A549 (cell line): Measurements from ENCODE around the gene ATXN7L1.

Experiments used
- CEBPB ChIP-seq, 2 experiments: fragments of >200 bp in 1 of 2; sonication (Bioruptor Twin) in 1 of 2; formaldehyde crosslinking in 1 of 2; IDR thresholded peaks; 2 replicates each; pipeline ENCODE4 v1.6.1; 2012 to 2016
- CHD2 ChIP-seq: fragments of 150-350 bp; IDR thresholded peaks from 2 replicates; pipeline ENCODE4 v1.6.1; 2014; ENCODE audit warnings: low read length; ENCODE audit not compliant: partially characterized antibody
- CTCF ChIP-seq: fragments of >200 bp; sonication (Bioruptor Twin); formaldehyde crosslinking; IDR thresholded peaks from 3 replicates; pipeline ENCODE4 v1.5.1; 2016
- EP300 ChIP-seq, 2 experiments: fragments of >200 bp; sonication (Bioruptor Twin); formaldehyde crosslinking; IDR thresholded peaks; 2 replicates in 1 of 2; 3 replicates in 1 of 2; pipeline ENCODE4 v1.6.1; 2016 to 2017
- GATA3 ChIP-seq: IDR thresholded peaks from 2 replicates; pipeline ENCODE4 v1.6.1; 2012; ENCODE audit warnings: borderline replicate concordance
- MAZ ChIP-seq: fragments of 150-350 bp; IDR thresholded peaks from 2 replicates; pipeline ENCODE4 v1.6.1; 2014; ENCODE audit warnings: antibody characterized with exemption, low read depth, low read length, borderline replicate concordance
- POLR2A ChIP-seq: IDR thresholded peaks from 2 replicates; pipeline ENCODE4 v1.6.1; 2012; ENCODE audit warnings: mild to moderate bottlenecking, low read length

- TF ChIP-seq POLR2A (no peak), CEBPB (IDR thresholded peaks at IDR 0.05) (no peak), GATA3 (no peak), MAZ (no peak), CTCF (no peak), CHD2 (no peak), EP300 (IDR thresholded peaks at IDR 0.05) (no peak)
These were observed 186.0 kb downstream of the ATXN7L1 start for GRCh38 chr7:105690325-105690945.
